Left ventricle myocardium inferior (tissue), 1 donor: Measurements from ENCODE around the gene COQ10B. TPM values are rescaled to one million over a fixed set of nuclear protein-coding genes. Genes with fewer than 3 reads are reported as not detected.

Source experiments
- DNase-seq: peaks from one replicate; pipeline ENCODE4 v3.0.0-alpha.2; 2020
- H3K27ac ChIP-seq: fragments of 200-600 bp; replicated peaks from 2 replicates; pipeline ENCODE4 v1.8.0; 2021
- H3K27me3 ChIP-seq: fragments of 200-600 bp; 2 replicates; pipeline ENCODE4 v1.8.0; 2021; ENCODE audit warnings: low read depth
- H3K36me3 ChIP-seq: fragments of 200-600 bp; 2 replicates; pipeline ENCODE4 v1.8.0; 2021
- H3K4me1 ChIP-seq: fragments of 200-600 bp; 2 replicates; pipeline ENCODE4 v1.8.0; 2021
- H3K4me3 ChIP-seq: fragments of 200-600 bp; 2 replicates; pipeline ENCODE4 v1.8.0; 2021; ENCODE audit warnings: mild to moderate bottlenecking, moderate library complexity
- H3K9me3 ChIP-seq: fragments of 200-600 bp; replicated peaks from 2 replicates; pipeline ENCODE4 v1.8.0; 2021
- CTCF ChIP-seq: fragments of 200-600 bp; IDR thresholded peaks from 2 replicates; pipeline ENCODE4 v1.8.0; 2021; ENCODE audit warnings: antibody characterized with exemption, mild to moderate bottlenecking, borderline replicate concordance
- intact Hi-C: fragments of 100-400 bp; cut with micrococcal nuclease; formaldehyde crosslinking; loops from one replicate; pipeline ENCODE4 v1.11.0; 2022
- total RNA-seq: library from RNA; stranded (reverse); fragmentation: NEBNext Ultra II Directional; extraction: Animal tissue kit (Norgen Biotek cat#: 25700); gene quantifications from one replicate; pipeline ENCODE4 v1.2.1, GENCODE V29; 2021
- donor health status: DM: no; HTN: yes; CAD: no; lungs with severe emphysema.

COQ10B gene
- total RNA-seq, 1 donor from 2014 or later = 28.2 TPM

- H3K4me3 ChIP-seq = peak overlapping the region; percentile 91
- H3K27ac ChIP-seq = peak overlapping the region; percentile 92
- intact Hi-C loops = loop anchor here (10.0 kb wide), 1 partner anchor 94 kb away; no protein-coding TSS in a partner anchor
- peaks cover 63% of the 10 kb centered on the region for H3K36me3 ChIP-seq
- no peaks in the 10 kb centered on the region for H3K27me3 ChIP-seq
- peak; percentile 46 for DNase-seq
- H3K9me3 ChIP-seq = no peaks in the 10 kb centered on the region
- peaks cover 76% of the 10 kb centered on the region for H3K4me1 ChIP-seq
- TF ChIP-seq CTCF = no peak
Observed at GRCh38 chr2:197498937-197499593, 45.7 kb downstream of the COQ10B start.

- no peak for TF ChIP-seq CTCF
- no peaks in the 10 kb centered on the region for H3K9me3 ChIP-seq
- H3K4me3 ChIP-seq = peak within 1 kb of the TSS; percentile 91
- DNase-seq = peak; percentile 97
- H3K27me3 ChIP-seq = no peaks in the 10 kb centered on the region
- H3K36me3 ChIP-seq = peaks cover 63% of the 10 kb centered on the region
- peaks cover 76% of the 10 kb centered on the region for H3K4me1 ChIP-seq
- H3K27ac ChIP-seq = peak within 1 kb of the TSS; percentile 92
- intact Hi-C loops = loop anchor here (10.0 kb wide), 1 partner anchor 95 kb away; no protein-coding TSS in a partner anchor
Observed at GRCh38 chr2:197499594-197500502, 46.5 kb downstream of the COQ10B start, which contains the start of the genes HSPD1 and HSPE1. Gene HSPD1 (minus strand): TSS chr2:197499840. CDS start chr2:197498848, 992 bp downstream. Gene HSPE1 (plus strand): TSS chr2:197500379. CDS start chr2:197500437, 58 bp downstream.

GRCh38 chr2:197500503-197501131 is 47.3 kb downstream of the COQ10B start:
- no peak for DNase-seq
- no peak for TF ChIP-seq CTCF
- Histone ChIP-seq H3K27me3 (no peaks in the 10 kb centered on the region), H3K27ac (peak overlapping the region; percentile 92), H3K9me3 (no peaks in the 10 kb centered on the region), H3K4me3 (peak overlapping the region; percentile 91), H3K36me3 (peaks cover 61% of the 10 kb centered on the region), H3K4me1 (peaks cover 68% of the 10 kb centered on the region)
- intact Hi-C loops = no loop called here

GRCh38 chr2:197502201-197502600 is 48.8 kb downstream of the COQ10B start:
- H3K9me3 ChIP-seq = no peaks in the 10 kb centered on the region
- peak overlapping the region; percentile 91 for H3K4me3 ChIP-seq
- DNase-seq = no peak
- peaks cover 45% of the 10 kb centered on the region for H3K36me3 ChIP-seq
- no peak for TF ChIP-seq CTCF
- peaks cover 52% of the 10 kb centered on the region for H3K4me1 ChIP-seq
- intact Hi-C loops = no loop called here
- H3K27ac ChIP-seq = peak overlapping the region; percentile 92
- no peaks in the 10 kb centered on the region for H3K27me3 ChIP-seq

- Histone ChIP-seq H3K27me3 (no peaks in the 10 kb centered on the region), H3K36me3 (peaks cover 42% of the 10 kb centered on the region), H3K4me3 (peak overlapping the region; percentile 91), H3K4me1 (peaks cover 47% of the 10 kb centered on the region), H3K9me3 (no peaks in the 10 kb centered on the region), H3K27ac (peak overlapping the region; percentile 13)
- intact Hi-C loops = no loop called here
- TF ChIP-seq CTCF = no peak
- DNase-seq = no peak
Observed at GRCh38 chr2:197502685-197503084, 49.3 kb downstream of the COQ10B start.
